SIG-M5 (cell line): Measurements from ENCODE around the gene SPATA33.
"Not testable (repeated sequence)": the region's sequence is repeated elsewhere in the genome, so short reads cannot be mapped to it uniquely, and the experiment has no call there.

Experiments used
- DNase-seq: peaks from one replicate; lab custom pipeline; 2025; lab: John Stamatoyannopoulos, UW

Gene SPATA33

GRCh38 chr16:89629827-89630610, 27.6 kb upstream of the SPATA33 start:
- no peak for DNase-seq

- no peak for DNase-seq
Observed at GRCh38 chr16:89633064-89633631, 24.5 kb upstream of the SPATA33 start.

GRCh38 chr16:89634463-89635385, 22.9 kb upstream of the SPATA33 start:
- not testable (repeated sequence) for DNase-seq

- no peak for DNase-seq
Observed at GRCh38 chr16:89636663-89637062, 21.0 kb upstream of the SPATA33 start.

- no peak for DNase-seq
Observed at GRCh38 chr16:89637379-89637778, 20.3 kb upstream of the SPATA33 start.

- DNase-seq = no peak
Observed at GRCh38 chr16:89638455-89638854, 19.2 kb upstream of the SPATA33 start.

- DNase-seq = no peak
Observed at GRCh38 chr16:89639385-89639784, 18.3 kb upstream of the SPATA33 start.

GRCh38 chr16:89641458-89642119, 16.0 kb upstream of the SPATA33 start:
- DNase-seq = no peak

GRCh38 chr16:89642574-89642973, 15.1 kb upstream of the SPATA33 start:
- DNase-seq = no peak

- DNase-seq = no peak
Observed at GRCh38 chr16:89643769-89644300, 13.8 kb upstream of the SPATA33 start.

- DNase-seq = no peak
Observed at GRCh38 chr16:89645122-89645521, 12.5 kb upstream of the SPATA33 start.

- DNase-seq = no peak
Observed at GRCh38 chr16:89646270-89646669, 11.4 kb upstream of the SPATA33 start.

GRCh38 chr16:89646906-89647305, 10.7 kb upstream of the SPATA33 start:
- DNase-seq = no peak

- DNase-seq = no peak
Observed at GRCh38 chr16:89651584-89651983, 6.1 kb upstream of the SPATA33 start.

GRCh38 chr16:89653656-89654295, 3.9 kb upstream of the SPATA33 start:
- no peak for DNase-seq

- no peak for DNase-seq
Observed at GRCh38 chr16:89655062-89655643, 2.5 kb upstream of the SPATA33 start.

- DNase-seq = no peak
Observed at GRCh38 chr16:89656435-89657121, 1.1 kb upstream of the SPATA33 start.

- no peak for DNase-seq
Observed at GRCh38 chr16:89658221-89658879, 714 bp downstream of the SPATA33 start.

GRCh38 chr16:89660146-89660545, 2.5 kb downstream of the SPATA33 start:
- DNase-seq = no peak

- DNase-seq = no peak
Observed at GRCh38 chr16:89661215-89661614, 3.6 kb downstream of the SPATA33 start.
